Lung (tissue), 12 donors: ENCODE data around the gene UAP1L1. TPM values are rescaled to one million over a fixed set of nuclear protein-coding genes. Genes with fewer than 3 reads are reported as not detected.

ENCODE experiments used
- ATAC-seq: fragments of 200-7000 bp; cut with Tn5 transposase; one replicate; pipeline ENCODE4 v1.9.1; 2020; ENCODE audit warnings: moderate number of reproducible peaks; ENCODE audit not compliant: insufficient read depth, low FRiP score
- DNase-seq, 3 donors: peaks; one replicate each; pipeline ENCODE4 v3.0.0-alpha.2; 2013 to 2017
- H3K27ac ChIP-seq, 2 donors: one replicate each; pipeline ENCODE4 v1.5.1; 2013; ENCODE audit warnings: mild to moderate bottlenecking in 2 of 2, moderate library complexity in 2 of 2, control low read depth in 1 of 2, inconsistent platforms in 1 of 2, low read depth in 1 of 2, low read length in 1 of 2
- H3K27me3 ChIP-seq, 3 donors: one replicate each; pipeline ENCODE4 v1.5.1; 2013; ENCODE audit warnings: low read length in 2 of 3; ENCODE audit not compliant: control insufficient read depth in 3 of 3, insufficient read depth in 3 of 3
- H3K36me3 ChIP-seq, 4 donors: one replicate each; pipeline ENCODE4 v1.5.1; 2013; ENCODE audit warnings: low read length in 4 of 4, mild to moderate bottlenecking in 1 of 4, moderate library complexity in 1 of 4; ENCODE audit not compliant: control insufficient read depth in 4 of 4, insufficient read depth in 4 of 4
- H3K4me1 ChIP-seq, 5 donors: one replicate each; pipeline ENCODE4 v1.5.1; 2013; ENCODE audit warnings: low read length in 5 of 5, mild to moderate bottlenecking in 2 of 5, moderate library complexity in 1 of 5; ENCODE audit not compliant: control insufficient read depth in 5 of 5, insufficient read depth in 5 of 5
- H3K4me3 ChIP-seq: one replicate; pipeline ENCODE4 v1.5.1; 2013; ENCODE audit warnings: mild to moderate bottlenecking, control low read depth, moderate library complexity
- H3K9ac ChIP-seq, 2 donors: one replicate each; pipeline ENCODE4 v1.5.1; 2013; ENCODE audit warnings: low read length in 2 of 2, control low read depth in 1 of 2; ENCODE audit not compliant: insufficient read depth in 1 of 2
- H3K9me3 ChIP-seq, 4 donors: one replicate each; pipeline ENCODE4 v1.5.1; 2013; ENCODE audit warnings: low read length in 3 of 4, mild to moderate bottlenecking in 1 of 4, moderate library complexity in 1 of 4; ENCODE audit not compliant: control insufficient read depth in 4 of 4, insufficient read depth in 3 of 4
- CTCF ChIP-seq: IDR thresholded peaks from 2 replicates; pipeline ENCODE4 v1.5.1; 2012; ENCODE audit warnings: mild to moderate bottlenecking; ENCODE audit errors: control extremely low read depth, extremely low read depth
- WGBS, 2 donors: extraction: QIAGEN DNeasy Blood & Tissue Kit; methylation state at CpG; one replicate each; pipeline ENCODE4 v1.1.7; 2013; 5-methylcytosine and 5-hydroxymethylcytosine counted together
- polyA plus RNA-seq, 2 donors: library from polyadenylated mRNA; stranded (reverse); fragments of 200-250 nt; gene quantifications; one replicate each; pipeline ENCODE4 v1.2.1, GENCODE V29; 2013
- total RNA-seq, 2 donors: library from RNA; depleted of rRNA in 1 of 2; stranded (reverse); fragments of >200 nt in 1 of 2; gene quantifications; one replicate each; pipeline ENCODE4 v1.2.1, GENCODE V29; 2014 to 2021
- donor health status: control.
- donor health status: control.
- donor health status: Bipolar disorder and iron deficiency.
- donor health status: healthy.
- donor health status: DM: yes; HTN: yes; CAD: no.

Gene UAP1L1
- total and polyA plus RNA-seq, 4 donors: 12.2 to 35.5 (median 17.1) TPM

- ATAC-seq (no peak), DNase-seq (no peak)
- 84 to 89% methylated on average over 34 of the region's 34 CpGs for WGBS, 2 donors
- H3K36me3 ChIP-seq: peaks cover under 1 to 81% (median 8%) of the 10 kb centered on the region in 4 donors
- H3K4me1 ChIP-seq: peaks cover 0 to 4% (median 0%) of the 10 kb centered on the region in 5 donors
- TF ChIP-seq CTCF: no peak
- peaks cover 0 to 4% (median 2%) of the 10 kb centered on the region in 3 donors for H3K27me3 ChIP-seq
- H3K27ac ChIP-seq: no peak overlapping the region
- H3K9me3 ChIP-seq: no peaks in the 10 kb centered on the region
- no peak overlapping the region for H3K9ac ChIP-seq
- no peak overlapping the region for H3K4me3 ChIP-seq
These were observed 32.2 kb downstream of the UAP1L1 start for GRCh38 chr9:137109250-137110146.

GRCh38 chr9:137110147-137110910, 33.0 kb downstream of the UAP1L1 start:
- no peak for TF ChIP-seq CTCF
- peaks cover 0 to 74% (median 8%) of the 10 kb centered on the region in 4 donors for H3K36me3 ChIP-seq
- WGBS, 2 donors: 91 to 93% methylated on average over 38 of the region's 38 CpGs

GRCh38 chr9:137110911-137111787, 33.8 kb downstream of the UAP1L1 start:
- H3K27ac ChIP-seq: no peak overlapping the region
- H3K4me1 ChIP-seq: peaks cover 0 to 11% (median 0%) of the 10 kb centered on the region in 5 donors
- TF ChIP-seq CTCF: no peak
- no peak for ATAC-seq
- H3K9me3 ChIP-seq: no peaks in the 10 kb centered on the region
- H3K27me3 ChIP-seq: peaks cover 0 to 10% (median 6%) of the 10 kb centered on the region in 3 donors
- no peak overlapping the region for H3K9ac ChIP-seq
- peaks cover 0 to 65% (median 6%) of the 10 kb centered on the region in 4 donors for H3K36me3 ChIP-seq
- 89 to 94% methylated on average over 28 of the region's 28 CpGs for WGBS, 2 donors
- no peak for DNase-seq
- no peak overlapping the region for H3K4me3 ChIP-seq

More at GRCh38 chr9:137110147-137110910, 33.0 kb downstream of the UAP1L1 start:
- DNase-seq (no peak), ATAC-seq (no peak)
- H3K27ac ChIP-seq: no peak overlapping the region
- no peaks in the 10 kb centered on the region for H3K9me3 ChIP-seq
- H3K4me1 ChIP-seq: peaks cover 0 to 11% (median 0%) of the 10 kb centered on the region in 5 donors
- H3K4me3 ChIP-seq: no peak overlapping the region
- no peak overlapping the region for H3K9ac ChIP-seq
- H3K27me3 ChIP-seq: peaks cover 0 to 8% (median 3%) of the 10 kb centered on the region in 3 donors
